IMR-90 (cell line): ENCODE measurements around the gene AGPAT3. TPM values are rescaled to one million over a fixed set of nuclear protein-coding genes. Genes with fewer than 3 reads are reported as not detected.

Experiments
- ATAC-seq: fragments of 200-7000 bp; cut with Tn5 transposase; 2 replicates; pipeline ENCODE4 v1.9.1; 2020; ENCODE audit warnings: low read depth, mild to moderate bottlenecking, moderate library complexity
- BruUV-seq: library from RNA; stranded (reverse); fragments of 400-500 nt; replicated peaks from 2 replicates; lab custom pipeline; 2021; lab: Mats Ljungman, UMichigan
- CTCF ChIA-PET: fragments of 300-600 bp; formaldehyde crosslinking; extraction: SDS; loops from one replicate; lab custom pipeline; 2021; ENCODE audit warnings: antibody characterized with exemption; lab: Yijun Ruan, JAX
- POLR2A ChIA-PET: fragments of 300-600 bp; sonication (Branson Sonifier 250); formaldehyde crosslinking; loops from one replicate; lab custom pipeline; 2022; ENCODE audit warnings: antibody characterized with exemption; ENCODE audit not compliant: unreplicated experiment; lab: Charles Lee
- DNase-seq: peaks from one replicate; pipeline ENCODE4 v3.0.0; 2013
- H2AFZ ChIP-seq: replicated peaks from 2 replicates; pipeline ENCODE3; 2013; ENCODE audit warnings: low read length, mild to moderate bottlenecking; ENCODE audit not compliant: poor library complexity
- H2AK5ac ChIP-seq: 2 replicates; pipeline ENCODE4 v1.6.1; 2013; ENCODE audit warnings: low read depth, low read length, inconsistent platforms
- H2AK9ac ChIP-seq: replicated peaks from 2 replicates; pipeline ENCODE3; 2013; ENCODE audit warnings: mild to moderate bottlenecking, low read depth, low read length, moderate library complexity; ENCODE audit not compliant: poor library complexity
- H2BK120ac ChIP-seq: 2 replicates; pipeline ENCODE4 v1.6.1; 2013; ENCODE audit warnings: low read depth, low read length, inconsistent platforms
- H2BK15ac ChIP-seq: 3 replicates; pipeline ENCODE4 v1.6.1; 2013; ENCODE audit warnings: low read depth, low read length, inconsistent platforms
- H2BK20ac ChIP-seq: 2 replicates; pipeline ENCODE4 v1.6.1; 2013; ENCODE audit warnings: low read depth, mild to moderate bottlenecking, inconsistent platforms, low read length, moderate library complexity
- H2BK5ac ChIP-seq: 2 replicates; pipeline ENCODE4 v1.6.1; 2013; ENCODE audit warnings: mild to moderate bottlenecking, low read depth, low read length, inconsistent platforms; ENCODE audit not compliant: poor library complexity, severe bottlenecking
- H3K14ac ChIP-seq: replicated peaks from 2 replicates; pipeline ENCODE4 v1.6.1; 2013; ENCODE audit warnings: low read depth, low read length, inconsistent platforms
- H3K18ac ChIP-seq: 2 replicates; pipeline ENCODE4 v1.6.1; 2013; ENCODE audit warnings: low read depth, low read length, control low read depth
- H3K23ac ChIP-seq: 2 replicates; pipeline ENCODE4 v1.6.1; 2013; ENCODE audit warnings: low read depth, low read length, inconsistent platforms
- H3K27ac ChIP-seq: 2 replicates; pipeline ENCODE4 v1.5.1; 2013; ENCODE audit warnings: mild to moderate bottlenecking, control low read depth, low read length; ENCODE audit not compliant: insufficient read depth
- H3K27me3 ChIP-seq: 2 replicates; pipeline ENCODE4 v1.6.1; 2013; ENCODE audit warnings: low read length; ENCODE audit not compliant: control insufficient read depth, insufficient read depth
- H3K36me3 ChIP-seq: 2 replicates; pipeline ENCODE4 v1.6.1; 2013; ENCODE audit warnings: low read length, mixed read lengths; ENCODE audit not compliant: control insufficient read depth, insufficient read depth
- H3K4ac ChIP-seq: 2 replicates; pipeline ENCODE4 v1.6.1; 2013; ENCODE audit warnings: low read depth, low read length, inconsistent platforms
- H3K4me1 ChIP-seq: 2 replicates; pipeline ENCODE4 v1.6.1; 2013; ENCODE audit warnings: low read length, mixed read lengths; ENCODE audit not compliant: control insufficient read depth, insufficient read depth
- H3K4me2 ChIP-seq: 2 replicates; pipeline ENCODE4 v1.6.1; 2013; ENCODE audit warnings: low read depth, mild to moderate bottlenecking, control low read depth, low read length, moderate library complexity
- H3K4me3 ChIP-seq: 2 replicates; pipeline ENCODE4 v1.5.1; 2013; ENCODE audit warnings: low read depth, mild to moderate bottlenecking, control low read depth, low read length, moderate library complexity; ENCODE audit not compliant: insufficient read depth
- H3K56ac ChIP-seq: 2 replicates; pipeline ENCODE4 v1.6.1; 2013; ENCODE audit warnings: low read length, inconsistent platforms; ENCODE audit not compliant: insufficient read depth; ENCODE audit errors: extremely low read depth
- H3K79me1 ChIP-seq, 2 experiments: 2 replicates each; pipeline ENCODE4 v1.6.1; 2013; ENCODE audit warnings: low read length in 2 of 2, inconsistent platforms in 1 of 2, low read depth in 1 of 2
- H3K9ac ChIP-seq: 2 replicates; pipeline ENCODE4 v1.6.1; 2013; ENCODE audit warnings: low read depth, low read length, control low read depth
- H3K9me1 ChIP-seq: 2 replicates; pipeline ENCODE4 v1.6.1; 2013; ENCODE audit warnings: low read length, inconsistent platforms; ENCODE audit not compliant: insufficient read depth
- H3K9me3 ChIP-seq: 2 replicates; pipeline ENCODE4 v1.6.1; 2013; ENCODE audit warnings: low read length; ENCODE audit not compliant: control insufficient read depth, insufficient read depth
- H4K20me1 ChIP-seq: 2 replicates; pipeline ENCODE4 v1.6.1; 2013; ENCODE audit warnings: low read length, inconsistent platforms; ENCODE audit not compliant: insufficient read depth
- H4K5ac ChIP-seq: 2 replicates; pipeline ENCODE4 v1.6.1; 2013; ENCODE audit warnings: mild to moderate bottlenecking, low read depth, low read length, control low read depth
- H4K8ac ChIP-seq, 2 experiments: 2 replicates each; pipeline ENCODE4 v1.6.1; 2013; ENCODE audit warnings: low read depth in 2 of 2, low read length in 2 of 2, control low read depth in 1 of 2, inconsistent platforms in 1 of 2
- H4K91ac ChIP-seq: 2 replicates; pipeline ENCODE4 v1.6.1; 2013; ENCODE audit warnings: low read depth, low read length, inconsistent platforms; ENCODE audit not compliant: insufficient read depth
- BHLHE40 ChIP-seq: fragments of 150-350 bp; IDR thresholded peaks from 2 replicates; pipeline ENCODE4 v1.6.1; 2016; ENCODE audit warnings: mild to moderate bottlenecking, low read depth, low read length
- CEBPB ChIP-seq: IDR thresholded peaks from 2 replicates; pipeline ENCODE4 v1.6.1; 2012; ENCODE audit warnings: low read depth, low read length, improper control_type of control experiment
- CHD1 ChIP-seq: IDR thresholded peaks from 2 replicates; pipeline ENCODE4 v1.6.1; 2012; ENCODE audit warnings: low read depth, low read length, improper control_type of control experiment
- ELK1 ChIP-seq: fragments of 150-350 bp; IDR thresholded peaks from 2 replicates; pipeline ENCODE4 v1.6.1; 2016; ENCODE audit warnings: low read depth, mild to moderate bottlenecking, low read length, moderate library complexity, borderline replicate concordance
- FOS ChIP-seq: fragments of 150-350 bp; IDR thresholded peaks from 2 replicates; pipeline ENCODE4 v1.6.1; 2016; ENCODE audit warnings: low read depth, low read length
- MAFK ChIP-seq: IDR thresholded peaks from 2 replicates; pipeline ENCODE4 v1.6.1; 2012; ENCODE audit warnings: low read depth, low read length, improper control_type of control experiment
- MXI1 ChIP-seq: IDR thresholded peaks from 2 replicates; pipeline ENCODE4 v1.6.1; 2012; ENCODE audit warnings: low read depth, mild to moderate bottlenecking, low read length, moderate library complexity, borderline replicate concordance
- RFX5 ChIP-seq: IDR thresholded peaks from 2 replicates; pipeline ENCODE4 v1.8.0; 2012; ENCODE audit warnings: low read depth, mild to moderate bottlenecking, low read length, moderate library complexity
- SMC3 ChIP-seq: fragments of 150-350 bp; IDR thresholded peaks from 2 replicates; pipeline ENCODE4 v1.6.1; 2016; ENCODE audit warnings: low read depth, mild to moderate bottlenecking, antibody characterized with exemption, low read length, moderate library complexity
- USF2 ChIP-seq: fragments of 150-350 bp; IDR thresholded peaks from 2 replicates; pipeline ENCODE4 v1.6.1; 2017; ENCODE audit warnings: mild to moderate bottlenecking, antibody characterized with exemption, low read length, low read depth
- WGBS, 2 experiments: methylation state at CpG; one replicate each; pipeline versions ENCODE4 v1.1.5 to v1.1.7; 2013; ENCODE audit warnings: missing lambda C conversion rate in 2 of 2; ENCODE audit not compliant: insufficient read length in 1 of 2; ENCODE audit errors: extremely low coverage in 2 of 2; 5-methylcytosine and 5-hydroxymethylcytosine counted together
- dilution Hi-C: fragments of 300-500 bp; cut with HindIII; formaldehyde crosslinking; loops from one replicate; pipeline ENCODE4 v1.14.3; 2018; ENCODE audit warnings: low sequenced_read_pairs; ENCODE audit not compliant: unreplicated experiment
- in situ Hi-C: fragments of 300-500 bp; cut with MboI; formaldehyde crosslinking; loops from 3 replicates; pipeline ENCODE4 v1.14.3; 2019; ENCODE audit warnings: low sequenced_read_pairs, inconsistent platforms, mixed read lengths
- intact Hi-C: fragments of 100-400 bp; cut with micrococcal nuclease; formaldehyde crosslinking; loops from 2 replicates; pipeline ENCODE4 v1.10.0; 2022
- polyA plus RNA-seq, 3 experiments: library from polyadenylated mRNA; depleted of rRNA; stranded (reverse); fragments of >200 nt; gene quantifications; 2 replicates each; pipeline ENCODE4 v1.2.3, GENCODE V29; 2012; ENCODE audit warnings: low replicate concordance in 1 of 3
- total RNA-seq: library from RNA; depleted of rRNA; stranded (reverse); fragments of >200 nt; gene quantifications from 2 replicates; pipeline ENCODE4 v1.2.3, GENCODE V29; 2012

AGPAT3 gene
- total and polyA plus RNA-seq, 2 of the 4 experiments (the other 2 are of a cell fraction) = 27.1 to 38.7 TPM

GRCh38 chr21:43981871-43982210 is 116.8 kb downstream of the AGPAT3 start:
- Histone ChIP-seq H2AFZ (no peak overlapping the region), H2BK20ac (no peak overlapping the region), H3K14ac (no peak overlapping the region), H2BK15ac (no peak overlapping the region), H2AK5ac (no peak overlapping the region), H4K8ac (no peak overlapping the region), H4K20me1 (no peaks in the 10 kb centered on the region; the same call in 1 of the 2 replicates), H2BK5ac (no peak overlapping the region), H3K4ac (no peak overlapping the region), H3K27me3 (no peaks in the 10 kb centered on the region), H3K18ac (no peak overlapping the region), H3K9me3 (no peaks in the 10 kb centered on the region), H3K9me1 (no peaks in the 10 kb centered on the region), H2BK120ac (no peak overlapping the region), H3K56ac (no peak overlapping the region), H4K5ac (no peak overlapping the region), H3K4me1 (no peaks in the 10 kb centered on the region; the same call in 1 of the 2 replicates), H3K27ac (no peak overlapping the region), H3K4me2 (no peak overlapping the region), H3K36me3 (peaks cover 22% of the 10 kb centered on the region), H3K23ac (no peak overlapping the region), H4K91ac (no peak overlapping the region), H3K9ac (no peak overlapping the region), H2AK9ac (no peak overlapping the region), H3K79me1 (no peaks in the 10 kb centered on the region), H3K4me3 (no peak overlapping the region)
- in situ Hi-C loops = no loop called here
- no TSS peak for BruUV-seq
- no peak for TF ChIP-seq FOS
- no peak for TF ChIP-seq MAFK
- no peak for TF ChIP-seq RFX5
- TF ChIP-seq SMC3 = no peak
- no peak for TF ChIP-seq CEBPB
- TF ChIP-seq BHLHE40 = no peak
- no peak for TF ChIP-seq MXI1
- TF ChIP-seq USF2 = no peak
- no peak for TF ChIP-seq CHD1
- no peak for TF ChIP-seq ELK1
- dilution Hi-C loops = no loop called here
- intact Hi-C loops = no loop called here
- no CpG with 5 or more reads among the region's 13 CpGs for WGBS, 2 experiments
- CTCF ChIA-PET = no interaction called here
- ATAC-seq (no peak), DNase-seq (no peak)
- POLR2A ChIA-PET = no interaction called here
